ENCODE results near the gene UBD. TPM values are rescaled to one million over a fixed set of nuclear protein-coding genes. Genes with fewer than 3 reads are reported as not detected.

The UBD gene
- total RNA-seq, 1 donor from 2014 or later, result 1.9 TPM

DNA sequence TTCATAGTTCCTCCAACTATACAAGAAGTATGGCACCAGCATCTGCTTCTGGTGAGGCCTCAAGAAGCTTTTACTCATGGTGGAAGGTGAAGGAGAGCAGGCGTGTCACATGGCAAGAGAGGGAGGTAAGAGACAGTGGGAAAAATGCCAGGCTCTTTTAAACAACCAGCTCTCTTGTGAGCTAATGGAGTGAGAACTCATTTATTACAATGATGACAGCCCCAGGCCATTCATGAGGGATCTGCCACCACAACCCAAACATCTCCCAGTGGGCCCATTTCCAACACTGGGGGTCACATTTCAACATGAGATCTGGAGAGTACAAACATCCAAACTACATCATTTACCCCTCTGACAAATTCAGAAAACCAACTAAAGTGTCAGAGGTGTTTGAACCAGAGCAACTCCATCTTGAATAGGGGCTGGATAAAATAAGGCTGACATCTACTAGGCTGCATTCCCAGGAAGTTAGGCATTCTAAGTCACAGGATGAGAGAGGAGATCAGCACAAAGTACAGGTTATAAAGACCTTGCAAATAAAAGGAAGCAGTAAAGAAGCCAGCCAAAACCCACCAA, 2.2 kb upstream of the UBD start:
- no peak overlapping the region for H3K4me3 ChIP-seq
- H3K27ac ChIP-seq, result no peak overlapping the region
- ATAC-seq (no peak), DNase-seq (no peak)
- H3K9me3 ChIP-seq, result no peaks in the 10 kb centered on the region
- intact Hi-C loops (cut with DNase I), result no loop called here
- no peak for TF ChIP-seq CTCF (IDR thresholded peaks at IDR 0.05)
- peaks cover 6% of the 10 kb centered on the region for H3K27me3 ChIP-seq (ENCODE audit: low read depth)
- H3K36me3 ChIP-seq, result no peaks in the 10 kb centered on the region
- no peaks in the 10 kb centered on the region for H3K4me1 ChIP-seq

GRCh38 chr6:29561091-29561490, 1.6 kb upstream of the UBD start:
- Histone ChIP-seq H3K27me3 (ENCODE audit: low read depth) (peaks cover 12% of the 10 kb centered on the region), H3K36me3 (no peaks in the 10 kb centered on the region), H3K9me3 (no peaks in the 10 kb centered on the region), H3K4me3 (no peak overlapping the region), H3K4me1 (no peaks in the 10 kb centered on the region), H3K27ac (no peak overlapping the region)
- DNase-seq (no peak), ATAC-seq (no peak)
- intact Hi-C loops (cut with DNase I), result no loop called here
- no peak for TF ChIP-seq CTCF (IDR thresholded peaks at IDR 0.05)

- peaks cover 31% of the 10 kb centered on the region for H3K27me3 ChIP-seq (ENCODE audit: low read depth)
These were observed 973 bp downstream of the UBD start for GRCh38 chr6:29558439-29559079.

GRCh38 chr6:29557320-29557719, 2.2 kb downstream of the UBD start:
- DNase-seq, result no peak
- Histone ChIP-seq H3K9me3 (no peaks in the 10 kb centered on the region), H3K4me1 (peaks cover 15% of the 10 kb centered on the region), H3K4me3 (no peak overlapping the region), H3K27ac (no peak overlapping the region), H3K27me3 (ENCODE audit: low read depth) (peaks cover 38% of the 10 kb centered on the region), H3K36me3 (no peaks in the 10 kb centered on the region)
- no peak for TF ChIP-seq CTCF (IDR thresholded peaks at IDR 0.05)
- intact Hi-C loops (cut with DNase I), result no loop called here
- no peak for ATAC-seq

More at GRCh38 chr6:29558439-29559079, 973 bp downstream of the UBD start:
- H3K4me3 ChIP-seq, result no peak overlapping the region
- no peaks in the 10 kb centered on the region for H3K36me3 ChIP-seq
- ATAC-seq (no peak), DNase-seq (no peak)
- no peak overlapping the region for H3K27ac ChIP-seq
- H3K4me1 ChIP-seq, result peaks cover 4% of the 10 kb centered on the region
- H3K9me3 ChIP-seq, result no peaks in the 10 kb centered on the region
- no peak for TF ChIP-seq CTCF (IDR thresholded peaks at IDR 0.05)
- intact Hi-C loops (cut with DNase I), result no loop called here

DNA sequence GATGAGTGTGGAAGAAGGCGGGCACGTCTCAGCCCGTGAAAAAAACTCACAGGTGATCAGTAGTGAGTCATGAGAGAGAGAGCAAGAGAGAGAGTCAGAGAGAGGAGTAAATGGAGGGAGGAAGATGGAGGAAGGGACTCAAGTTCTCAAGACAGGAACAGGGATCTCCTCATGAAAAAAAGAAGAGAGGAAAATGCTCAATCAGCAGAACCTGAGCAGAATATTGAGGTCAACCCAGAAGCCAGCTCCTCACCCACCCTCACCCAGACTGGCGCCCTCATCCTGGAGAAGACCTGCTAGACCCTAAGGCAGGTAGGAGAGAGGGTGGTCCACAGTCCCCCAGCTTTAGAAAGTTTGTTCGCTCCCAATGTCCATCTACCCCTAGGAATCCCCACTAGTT, 4.8 kb downstream of the UBD start:
- Histone ChIP-seq H3K27me3 (ENCODE audit: low read depth) (peaks cover 38% of the 10 kb centered on the region), H3K9me3 (no peaks in the 10 kb centered on the region), H3K27ac (no peak overlapping the region), H3K36me3 (no peaks in the 10 kb centered on the region), H3K4me3 (no peak overlapping the region), H3K4me1 (peaks cover 15% of the 10 kb centered on the region)
- intact Hi-C loops (cut with DNase I), result no loop called here
- ATAC-seq (no peak), DNase-seq (no peak)
- no peak for TF ChIP-seq CTCF (IDR thresholded peaks at IDR 0.05)
